ENCODE results near the gene ZNF221.
"Not testable (repeated sequence)": the region's sequence is repeated elsewhere in the genome, so short reads cannot be mapped to it uniquely, and the experiment has no call there.

Gene ZNF221

DNA sequence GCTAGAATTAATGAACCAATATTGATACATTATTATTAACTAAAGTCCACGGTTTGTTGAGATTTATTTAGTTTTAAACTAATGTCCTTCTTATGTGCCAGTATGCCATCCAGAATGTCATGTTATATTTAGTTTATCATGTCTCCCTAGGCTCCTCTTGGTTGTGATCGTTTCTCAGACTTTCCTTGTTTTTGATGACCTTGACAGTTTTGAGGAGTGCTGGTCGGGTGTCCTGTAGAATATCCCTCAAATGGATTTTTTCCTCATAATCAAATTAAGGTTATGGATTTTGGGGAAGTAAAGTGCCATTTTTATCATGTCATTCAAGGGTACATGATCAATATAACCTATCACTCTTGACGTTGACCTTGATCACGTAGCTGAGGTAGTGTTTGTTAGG, 9.8 kb upstream of the ZNF221 start:
- no peak overlapping the region for H3K4me2 ChIP-seq (ENCODE audit: insufficient read depth, low read length)
- no peak overlapping the region for H2AFZ ChIP-seq (ENCODE audit: low read depth, low read length)
- H3K36me3 ChIP-seq (ENCODE audit: insufficient read depth, low read length) = no peaks in the 10 kb centered on the region
- no peaks in the 10 kb centered on the region for H3K27me3 ChIP-seq (ENCODE audit: insufficient read depth, low read length, poor library complexity)
- DNase-seq = no peak
- H3K79me2 ChIP-seq (ENCODE audit: insufficient read depth, low read length) = no peaks in the 10 kb centered on the region
- no peak overlapping the region for H3K27ac ChIP-seq (ENCODE audit: low read length)
- ATAC-seq (ENCODE audit: insufficient read depth, low read depth) = no peak
- TF ChIP-seq EZH2 (IDR thresholded peaks at IDR 0.05; ENCODE audit: borderline replicate concordance, low read depth, low read length, severe bottlenecking) = no peak
- TF ChIP-seq, protein P1, sequence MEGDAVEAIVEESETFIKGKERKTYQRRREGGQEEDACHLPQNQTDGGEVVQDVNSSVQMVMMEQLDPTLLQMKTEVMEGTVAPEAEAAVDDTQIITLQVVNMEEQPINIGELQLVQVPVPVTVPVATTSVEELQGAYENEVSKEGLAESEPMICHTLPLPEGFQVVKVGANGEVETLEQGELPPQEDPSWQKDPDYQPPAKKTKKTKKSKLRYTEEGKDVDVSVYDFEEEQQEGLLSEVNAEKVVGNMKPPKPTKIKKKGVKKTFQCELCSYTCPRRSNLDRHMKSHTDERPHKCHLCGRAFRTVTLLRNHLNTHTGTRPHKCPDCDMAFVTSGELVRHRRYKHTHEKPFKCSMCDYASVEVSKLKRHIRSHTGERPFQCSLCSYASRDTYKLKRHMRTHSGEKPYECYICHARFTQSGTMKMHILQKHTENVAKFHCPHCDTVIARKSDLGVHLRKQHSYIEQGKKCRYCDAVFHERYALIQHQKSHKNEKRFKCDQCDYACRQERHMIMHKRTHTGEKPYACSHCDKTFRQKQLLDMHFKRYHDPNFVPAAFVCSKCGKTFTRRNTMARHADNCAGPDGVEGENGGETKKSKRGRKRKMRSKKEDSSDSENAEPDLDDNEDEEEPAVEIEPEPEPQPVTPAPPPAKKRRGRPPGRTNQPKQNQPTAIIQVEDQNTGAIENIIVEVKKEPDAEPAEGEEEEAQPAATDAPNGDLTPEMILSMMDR (IDR thresholded peaks at IDR 0.05; ENCODE audit: borderline replicate concordance, extremely low read depth, low read length, poor library complexity, severe bottlenecking) = no peak
- H4K20me1 ChIP-seq (ENCODE audit: insufficient read depth, low read length) = no peaks in the 10 kb centered on the region
- peaks cover 4% of the 10 kb centered on the region for H3K9me3 ChIP-seq (ENCODE audit: insufficient read depth, low read length, severe bottlenecking)
- peaks cover under 1% of the 10 kb centered on the region; the same call in 1 of the 2 replicates for H3K4me1 ChIP-seq (ENCODE audit: insufficient read depth, low read length)
- H3K9ac ChIP-seq (ENCODE audit: low read depth, low read length) = no peak overlapping the region
- H3K4me3 ChIP-seq (ENCODE audit: low read depth in 1 of 2, low read length in 2 of 2) = no peak overlapping the region

GRCh38 chr19:43947412-43947811, 3.6 kb upstream of the ZNF221 start:
- H3K9ac ChIP-seq (ENCODE audit: low read depth, low read length); H2AFZ ChIP-seq (ENCODE audit: low read depth, low read length); H3K36me3 ChIP-seq (ENCODE audit: insufficient read depth, low read length); H4K20me1 ChIP-seq (ENCODE audit: insufficient read depth, low read length); H3K79me2 ChIP-seq (ENCODE audit: insufficient read depth, low read length); H3K27me3 ChIP-seq (ENCODE audit: insufficient read depth, low read length, poor library complexity); H3K27ac ChIP-seq (ENCODE audit: low read length); H3K4me3 ChIP-seq (ENCODE audit: low read depth in 1 of 2, low read length in 2 of 2); H3K4me2 ChIP-seq (ENCODE audit: insufficient read depth, low read length); DNase-seq; ATAC-seq (ENCODE audit: insufficient read depth, low read depth): not testable (repeated sequence)
- peaks cover 11% of the 10 kb centered on the region for H3K4me1 ChIP-seq (ENCODE audit: insufficient read depth, low read length)
- peaks cover 13% of the 10 kb centered on the region for H3K9me3 ChIP-seq (ENCODE audit: insufficient read depth, low read length, severe bottlenecking)

DNA sequence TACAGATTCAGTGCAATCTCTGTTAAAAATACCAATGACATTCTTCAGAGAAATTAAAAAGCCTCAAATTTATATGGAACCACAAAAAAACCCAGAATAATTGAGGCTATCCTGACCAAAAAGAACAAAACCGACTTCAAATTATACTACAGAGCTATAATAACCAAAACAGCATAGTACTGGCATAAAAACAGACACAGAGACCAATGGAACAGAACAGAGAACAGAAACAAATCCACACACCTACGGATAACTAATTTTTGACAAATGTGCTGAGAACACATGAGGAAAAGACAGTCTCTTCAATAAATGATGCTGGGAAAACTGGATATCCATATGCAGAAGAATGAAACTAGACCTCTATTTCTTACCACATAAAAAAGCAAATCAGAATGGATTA, 1.2 kb upstream of the ZNF221 start:
- not testable (repeated sequence) for H3K36me3 ChIP-seq (ENCODE audit: insufficient read depth, low read length); H4K20me1 ChIP-seq (ENCODE audit: insufficient read depth, low read length); H2AFZ ChIP-seq (ENCODE audit: low read depth, low read length); H3K4me3 ChIP-seq (ENCODE audit: low read depth in 1 of 2, low read length in 2 of 2); H3K9ac ChIP-seq (ENCODE audit: low read depth, low read length); H3K27ac ChIP-seq (ENCODE audit: low read length); ATAC-seq (ENCODE audit: insufficient read depth, low read depth); H3K27me3 ChIP-seq (ENCODE audit: insufficient read depth, low read length, poor library complexity); H3K79me2 ChIP-seq (ENCODE audit: insufficient read depth, low read length); DNase-seq; H3K4me2 ChIP-seq (ENCODE audit: insufficient read depth, low read length)
- Histone ChIP-seq H3K4me1 (ENCODE audit: insufficient read depth, low read length) (peaks cover 13% of the 10 kb centered on the region), H3K9me3 (ENCODE audit: insufficient read depth, low read length, severe bottlenecking) (peaks cover 13% of the 10 kb centered on the region)

DNA sequence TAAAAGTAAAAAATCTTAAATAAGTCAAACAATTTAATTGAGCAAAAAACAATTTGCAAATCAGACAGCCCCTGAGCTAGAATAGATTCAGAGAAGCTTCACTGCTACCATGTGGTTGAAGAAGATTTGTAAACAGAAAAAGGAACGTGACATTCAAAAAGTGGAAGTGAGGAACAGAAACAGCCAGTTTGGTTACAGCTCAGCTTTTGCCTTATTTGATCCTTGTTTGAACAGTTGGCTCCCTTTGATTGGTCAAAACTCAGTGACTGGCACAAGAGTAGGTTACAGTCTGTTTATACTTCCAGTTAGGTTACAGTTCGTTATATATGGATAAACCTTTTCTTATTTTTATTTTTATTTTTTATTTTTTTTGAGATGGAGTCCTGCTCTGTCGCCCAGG, 5.8 kb downstream of the ZNF221 start:
- H3K4me3 ChIP-seq (ENCODE audit: low read depth in 1 of 2, low read length in 2 of 2) = no peak overlapping the region
- H2AFZ ChIP-seq (ENCODE audit: low read depth, low read length) = no peak overlapping the region
- H3K4me1 ChIP-seq (ENCODE audit: insufficient read depth, low read length) = peaks cover 8% of the 10 kb centered on the region
- peaks cover 7% of the 10 kb centered on the region; the same call in 1 of the 2 replicates for H3K79me2 ChIP-seq (ENCODE audit: insufficient read depth, low read length)
- H3K27ac ChIP-seq (ENCODE audit: low read length) = no peak overlapping the region
- TF ChIP-seq EZH2 (IDR thresholded peaks at IDR 0.05; ENCODE audit: borderline replicate concordance, low read depth, low read length, severe bottlenecking) = no peak
- H3K4me2 ChIP-seq (ENCODE audit: insufficient read depth, low read length) = no peak overlapping the region
- H3K27me3 ChIP-seq (ENCODE audit: insufficient read depth, low read length, poor library complexity) = no peaks in the 10 kb centered on the region
- ATAC-seq (ENCODE audit: insufficient read depth, low read depth) (no peak), DNase-seq (no peak)
- H3K9me3 ChIP-seq (ENCODE audit: insufficient read depth, low read length, severe bottlenecking) = peaks cover 13% of the 10 kb centered on the region
- H4K20me1 ChIP-seq (ENCODE audit: insufficient read depth, low read length) = no peaks in the 10 kb centered on the region
- no peaks in the 10 kb centered on the region for H3K36me3 ChIP-seq (ENCODE audit: insufficient read depth, low read length)
- no peak overlapping the region for H3K9ac ChIP-seq (ENCODE audit: low read depth, low read length)

GRCh38 chr19:43957891-43958290, 6.9 kb downstream of the ZNF221 start:
- no peaks in the 10 kb centered on the region for H4K20me1 ChIP-seq (ENCODE audit: insufficient read depth, low read length)
- H3K79me2 ChIP-seq (ENCODE audit: insufficient read depth, low read length) = no peaks in the 10 kb centered on the region
- H2AFZ ChIP-seq (ENCODE audit: low read depth, low read length) = no peak overlapping the region
- H3K4me2 ChIP-seq (ENCODE audit: insufficient read depth, low read length) = no peak overlapping the region
- no peak overlapping the region for H3K27ac ChIP-seq (ENCODE audit: low read length)
- H3K36me3 ChIP-seq (ENCODE audit: insufficient read depth, low read length) = peaks cover 4% of the 10 kb centered on the region; the same call in 1 of the 2 replicates
- no peak overlapping the region for H3K4me3 ChIP-seq (ENCODE audit: low read depth in 1 of 2, low read length in 2 of 2)
- peaks cover 21% of the 10 kb centered on the region for H3K9me3 ChIP-seq (ENCODE audit: insufficient read depth, low read length, severe bottlenecking)
- H3K27me3 ChIP-seq (ENCODE audit: insufficient read depth, low read length, poor library complexity) = no peaks in the 10 kb centered on the region
- H3K9ac ChIP-seq (ENCODE audit: low read depth, low read length) = no peak overlapping the region
- DNase-seq = no peak
- no peaks in the 10 kb centered on the region for H3K4me1 ChIP-seq (ENCODE audit: insufficient read depth, low read length)
- ATAC-seq (ENCODE audit: insufficient read depth, low read depth) = no peak
- TF ChIP-seq EZH2 (IDR thresholded peaks at IDR 0.05; ENCODE audit: borderline replicate concordance, low read depth, low read length, severe bottlenecking) = no peak
- TF ChIP-seq, protein P1 (IDR thresholded peaks at IDR 0.05; ENCODE audit: borderline replicate concordance, extremely low read depth, low read length, poor library complexity, severe bottlenecking) = no peak

Measured in DND-41 (cell line).